ENCODE measurements around the gene ELAVL1. TPM values are rescaled to one million over a fixed set of nuclear protein-coding genes. Genes with fewer than 3 reads are reported as not detected.

The ELAVL1 gene
- total and polyA plus RNA-seq, 7 donors, result 22.3 to 57.9 (median 44.5) TPM

DNA sequence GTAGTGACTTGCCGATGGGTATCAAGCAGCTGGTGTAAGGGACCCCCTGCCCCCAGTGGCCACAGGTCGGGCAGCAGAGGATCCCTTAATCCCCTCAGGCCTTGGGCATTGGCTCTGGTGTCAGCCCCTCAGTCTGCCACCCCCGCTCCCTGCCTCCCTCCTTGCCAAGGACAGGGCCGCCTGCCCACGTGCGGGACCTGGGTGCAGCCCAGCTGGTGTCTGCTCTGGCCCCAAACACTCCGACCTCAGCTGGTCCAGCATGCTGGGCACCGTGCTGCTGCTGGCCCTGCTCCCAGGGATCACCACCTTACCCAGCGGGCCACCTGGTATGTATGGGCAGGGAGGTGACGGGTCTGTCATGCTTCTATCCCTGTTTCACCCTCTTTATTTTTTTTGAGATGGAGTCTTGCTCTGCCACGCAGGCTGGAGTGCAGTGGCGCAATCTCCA, 90.8 kb downstream of the ELAVL1 start, which contains the start of gene TGFBR3L:
TGFBR3L (plus strand) TSS at position 233 of the 448 bp plus-strand sequence.
- intact Hi-C loops (cut with DNase I), result no loop called here
- Histone ChIP-seq H3K4me3 (peak within 1 kb of the TSS; percentile 82), H3K4me1 (peaks cover 14% of the 10 kb centered on the region), H3K9me3 (no peaks in the 10 kb centered on the region), H3K36me3 (ENCODE audit: insufficient read depth in 1 of 2, low read depth in 1 of 2) (peaks cover 4 to 33% of the 10 kb centered on the region in 2 donors), H3K27me3 (ENCODE audit: insufficient read depth in 3 of 3, low read length in 2 of 3) (peaks cover 0 to 14% (median 5%) of the 10 kb centered on the region in 3 donors), H3K27ac (no peak within 1 kb of the TSS)
- ATAC-seq (peak; percentile 6 to 16 (median 8)), DNase-seq (peak in 1 of 2 donors; percentile 30)
- TF ChIP-seq, protein P1, sequence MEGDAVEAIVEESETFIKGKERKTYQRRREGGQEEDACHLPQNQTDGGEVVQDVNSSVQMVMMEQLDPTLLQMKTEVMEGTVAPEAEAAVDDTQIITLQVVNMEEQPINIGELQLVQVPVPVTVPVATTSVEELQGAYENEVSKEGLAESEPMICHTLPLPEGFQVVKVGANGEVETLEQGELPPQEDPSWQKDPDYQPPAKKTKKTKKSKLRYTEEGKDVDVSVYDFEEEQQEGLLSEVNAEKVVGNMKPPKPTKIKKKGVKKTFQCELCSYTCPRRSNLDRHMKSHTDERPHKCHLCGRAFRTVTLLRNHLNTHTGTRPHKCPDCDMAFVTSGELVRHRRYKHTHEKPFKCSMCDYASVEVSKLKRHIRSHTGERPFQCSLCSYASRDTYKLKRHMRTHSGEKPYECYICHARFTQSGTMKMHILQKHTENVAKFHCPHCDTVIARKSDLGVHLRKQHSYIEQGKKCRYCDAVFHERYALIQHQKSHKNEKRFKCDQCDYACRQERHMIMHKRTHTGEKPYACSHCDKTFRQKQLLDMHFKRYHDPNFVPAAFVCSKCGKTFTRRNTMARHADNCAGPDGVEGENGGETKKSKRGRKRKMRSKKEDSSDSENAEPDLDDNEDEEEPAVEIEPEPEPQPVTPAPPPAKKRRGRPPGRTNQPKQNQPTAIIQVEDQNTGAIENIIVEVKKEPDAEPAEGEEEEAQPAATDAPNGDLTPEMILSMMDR (IDR thresholded peaks at IDR 0.05), result no peak
- WGBS, 3 donors, result 27 to 54% (median 31%) methylated on average over 9 to 12 of the region's 12 CpGs

DNA sequence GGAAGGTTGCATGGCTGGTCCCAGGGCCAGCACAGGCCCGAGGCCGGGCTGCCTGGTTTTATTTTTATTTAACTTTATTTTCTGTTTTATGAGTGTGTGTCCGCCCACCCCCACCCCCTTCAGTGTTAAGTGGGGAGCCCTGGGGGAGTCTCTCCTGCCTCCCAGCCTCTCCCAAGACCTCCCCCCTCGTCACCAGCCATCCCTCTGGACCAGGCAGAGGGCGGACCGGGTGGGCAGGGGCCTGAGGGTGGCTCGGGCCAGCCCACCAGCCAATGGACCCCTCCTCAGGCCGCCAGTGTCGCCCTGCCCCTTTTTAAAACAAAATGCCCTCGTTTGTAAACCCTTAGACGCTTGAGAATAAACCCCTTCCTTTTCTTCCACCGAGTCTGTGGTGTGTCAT, 91.3 kb downstream of the ELAVL1 start:
- H3K4me1 ChIP-seq, result peaks cover 14% of the 10 kb centered on the region
- intact Hi-C loops (cut with DNase I), result no loop called here
- no peak overlapping the region for H3K4me3 ChIP-seq
- H3K27me3 ChIP-seq (ENCODE audit: insufficient read depth in 3 of 3, low read length in 2 of 3), result peaks cover 0 to 14% (median 5%) of the 10 kb centered on the region in 3 donors
- DNase-seq (no peak), ATAC-seq (no peak)
- TF ChIP-seq, protein P1 (IDR thresholded peaks at IDR 0.05), result no peak
- WGBS, 3 donors, result 41 to 56% (median 46%) methylated on average over 11 to 12 of the region's 12 CpGs
- no peak overlapping the region for H3K27ac ChIP-seq
- no peaks in the 10 kb centered on the region for H3K9me3 ChIP-seq
- H3K36me3 ChIP-seq (ENCODE audit: insufficient read depth in 1 of 2, low read depth in 1 of 2), result peaks cover 4 to 38% of the 10 kb centered on the region in 2 donors

DNA sequence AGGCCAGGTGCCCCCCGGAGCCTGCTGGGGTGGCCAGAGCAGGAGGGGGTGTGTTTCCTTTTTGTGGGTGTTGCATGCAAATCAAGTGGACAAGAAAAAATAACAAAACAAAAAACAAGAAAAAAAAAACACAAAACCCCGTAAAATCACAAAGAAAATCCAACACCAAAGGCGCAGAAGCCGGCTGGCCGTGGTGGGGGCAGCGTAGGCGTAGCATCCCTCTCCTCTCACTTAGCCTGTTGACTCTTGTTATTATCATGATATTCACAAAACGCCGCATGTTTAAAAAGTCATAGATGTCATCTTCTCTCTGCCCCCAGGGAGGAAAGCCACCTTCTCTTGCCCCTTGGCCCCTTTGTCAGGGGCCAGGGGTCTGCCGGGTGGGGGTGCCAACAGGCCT, 91.8 kb downstream of the ELAVL1 start:
- Histone ChIP-seq H3K4me3 (no peak overlapping the region), H3K27me3 (ENCODE audit: insufficient read depth in 3 of 3, low read length in 2 of 3) (peaks cover 0 to 14% (median 5%) of the 10 kb centered on the region in 3 donors), H3K9me3 (no peaks in the 10 kb centered on the region), H3K27ac (no peak overlapping the region), H3K36me3 (ENCODE audit: insufficient read depth in 1 of 2, low read depth in 1 of 2) (peaks cover 4 to 40% of the 10 kb centered on the region in 2 donors), H3K4me1 (peaks cover 13% of the 10 kb centered on the region)
- intact Hi-C loops (cut with DNase I), result no loop called here
- TF ChIP-seq, protein P1 (IDR thresholded peaks at IDR 0.05), result no peak
- WGBS, 3 donors, result 80 to 89% (median 84%) methylated on average over 10 of the region's 10 CpGs
- DNase-seq (no peak), ATAC-seq (no peak)

DNA sequence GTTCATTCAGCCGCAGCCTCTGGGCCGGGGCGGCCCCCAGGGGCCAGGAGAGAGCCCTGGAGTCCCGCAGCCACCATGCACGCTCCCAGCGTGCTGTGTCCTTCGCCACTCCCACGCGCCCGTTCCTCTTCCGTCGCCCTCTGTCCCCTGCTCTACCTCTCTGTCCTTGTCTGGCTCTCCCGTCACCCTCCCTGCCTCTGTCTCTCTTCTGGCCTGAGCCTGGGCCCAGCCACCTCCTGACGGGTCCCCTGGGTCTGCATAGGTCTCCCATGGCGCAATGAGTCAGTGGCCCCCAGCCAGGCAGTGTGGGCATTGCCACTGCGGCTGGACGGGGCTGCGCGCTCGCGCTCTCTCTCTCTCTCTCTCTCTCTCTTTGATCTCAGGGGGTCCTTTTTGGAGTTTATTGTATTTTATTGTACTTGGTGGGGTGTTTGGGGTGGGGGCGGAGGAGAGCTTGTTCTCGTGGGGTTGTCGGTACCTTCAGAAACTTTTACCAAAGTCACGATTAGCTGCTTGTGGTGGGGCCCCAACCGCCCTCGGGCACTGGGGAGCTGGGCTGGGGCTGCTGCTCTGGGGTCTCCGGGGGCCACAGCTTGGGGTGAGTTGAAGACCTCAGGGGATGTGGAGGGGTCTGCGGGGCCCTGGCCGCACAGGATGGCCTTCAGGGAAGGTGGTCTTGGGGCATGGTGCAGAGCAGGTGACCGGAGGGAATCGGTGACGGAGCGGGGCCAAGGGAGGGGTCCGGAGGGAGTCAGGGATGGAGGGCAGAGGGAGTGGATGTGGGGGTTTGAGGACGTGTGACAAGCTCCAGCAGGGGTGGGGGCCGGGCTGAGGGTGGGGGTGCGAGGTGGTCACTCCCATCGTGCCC, 92.5 kb downstream of the ELAVL1 start:
- DNase-seq, result peak in 1 of 2 donors; percentile 54
- TF ChIP-seq, protein P1 (IDR thresholded peaks at IDR 0.05), result no peak

More for the DNA sequence above, 92.5 kb downstream of the ELAVL1 start:
- Histone ChIP-seq H3K9me3 (no peaks in the 10 kb centered on the region), H3K4me3 (no peak overlapping the region), H3K36me3 (ENCODE audit: insufficient read depth in 1 of 2, low read depth in 1 of 2) (peaks cover 4 to 40% of the 10 kb centered on the region in 2 donors), H3K27ac (no peak overlapping the region), H3K4me1 (peaks cover 8% of the 10 kb centered on the region), H3K27me3 (ENCODE audit: insufficient read depth in 3 of 3, low read length in 2 of 3) (peaks cover 0 to 13% (median 5%) of the 10 kb centered on the region in 3 donors)
- WGBS, 3 donors, result 87 to 93% (median 93%) methylated on average over 36 to 39 of the region's 39 CpGs
- intact Hi-C loops (cut with DNase I), result no loop called here
- ATAC-seq, result no peak
